ENCODE data around the gene POLR3B.

- no peak for TF ChIP-seq TCF7L2 (IDR thresholded peaks at IDR 0.05; ENCODE audit: low read depth, low read length)
- no peak for TF ChIP-seq NAIF1 (CRISPR knock-in tag; IDR thresholded peaks at IDR 0.05; ENCODE audit: borderline replicate concordance)
Observed at GRCh38 chr12:106445053-106445452, 87.5 kb downstream of the POLR3B start.
